GM10266 (cell line): Measurements from ENCODE around the gene GABRR2.
"Not testable (repeated sequence)": the region's sequence is repeated elsewhere in the genome, so short reads cannot be mapped to it uniquely, and the experiment has no call there.

Experiments
- DNase-seq: peaks from one replicate; pipeline ENCODE4 v3.0.0; 2012; ENCODE audit errors: extremely low spot score
- TF ChIP-seq, protein P1 (sequence below): IDR thresholded peaks from 2 replicates; pipeline ENCODE4 v1.5.1; 2012; ENCODE audit warnings: mild to moderate bottlenecking, low read depth; ENCODE audit not compliant: control insufficient read depth, insufficient read depth; ENCODE audit errors: missing control alignments

The GABRR2 gene

GRCh38 chr6:89237158-89237557, 77.9 kb downstream of the GABRR2 start:
- TF ChIP-seq, protein P1, sequence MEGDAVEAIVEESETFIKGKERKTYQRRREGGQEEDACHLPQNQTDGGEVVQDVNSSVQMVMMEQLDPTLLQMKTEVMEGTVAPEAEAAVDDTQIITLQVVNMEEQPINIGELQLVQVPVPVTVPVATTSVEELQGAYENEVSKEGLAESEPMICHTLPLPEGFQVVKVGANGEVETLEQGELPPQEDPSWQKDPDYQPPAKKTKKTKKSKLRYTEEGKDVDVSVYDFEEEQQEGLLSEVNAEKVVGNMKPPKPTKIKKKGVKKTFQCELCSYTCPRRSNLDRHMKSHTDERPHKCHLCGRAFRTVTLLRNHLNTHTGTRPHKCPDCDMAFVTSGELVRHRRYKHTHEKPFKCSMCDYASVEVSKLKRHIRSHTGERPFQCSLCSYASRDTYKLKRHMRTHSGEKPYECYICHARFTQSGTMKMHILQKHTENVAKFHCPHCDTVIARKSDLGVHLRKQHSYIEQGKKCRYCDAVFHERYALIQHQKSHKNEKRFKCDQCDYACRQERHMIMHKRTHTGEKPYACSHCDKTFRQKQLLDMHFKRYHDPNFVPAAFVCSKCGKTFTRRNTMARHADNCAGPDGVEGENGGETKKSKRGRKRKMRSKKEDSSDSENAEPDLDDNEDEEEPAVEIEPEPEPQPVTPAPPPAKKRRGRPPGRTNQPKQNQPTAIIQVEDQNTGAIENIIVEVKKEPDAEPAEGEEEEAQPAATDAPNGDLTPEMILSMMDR: no peak
- no peak for DNase-seq

- not testable (repeated sequence) for DNase-seq
Measured at GRCh38 chr6:89233605-89234004, 81.5 kb downstream of the GABRR2 start.

GRCh38 chr6:89222712-89223039, 92.4 kb downstream of the GABRR2 start:
- no peak for DNase-seq
- TF ChIP-seq, protein P1: no peak

DNA sequence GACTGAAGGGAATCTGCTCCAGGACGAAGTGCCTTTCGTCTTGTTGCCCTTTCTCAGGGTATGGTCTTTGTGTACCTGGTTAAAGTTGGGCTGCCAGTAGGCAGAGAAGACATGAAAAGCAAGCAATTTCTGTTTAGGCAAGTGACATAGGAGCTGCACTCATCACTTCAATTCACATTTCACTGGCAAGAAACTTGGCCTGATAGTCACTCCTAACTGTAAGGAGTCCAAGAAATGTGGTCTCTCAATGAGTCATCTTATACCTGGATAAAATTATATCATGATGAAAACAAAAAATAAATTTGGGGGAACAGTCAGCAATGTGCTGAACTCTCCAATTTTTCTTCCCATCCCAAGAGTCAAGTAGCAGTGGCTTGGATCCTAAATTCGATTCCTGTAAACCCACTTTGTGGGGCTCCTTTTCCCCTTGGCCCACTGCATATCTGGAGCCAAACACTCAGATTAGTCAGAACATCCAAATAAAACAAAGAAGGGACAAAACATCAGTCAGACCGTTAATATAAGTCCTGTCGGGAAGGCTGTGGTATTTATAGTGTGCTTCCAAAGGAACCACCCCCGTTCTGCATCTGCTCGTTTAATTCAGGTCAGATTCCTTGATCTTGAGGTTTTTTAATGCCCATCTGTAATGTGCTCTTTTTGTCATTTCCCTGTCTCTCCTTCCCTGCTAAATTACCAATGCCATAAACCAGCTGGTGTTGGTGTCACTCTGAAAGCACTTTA, 93.0 kb downstream of the GABRR2 start:
- no peak for DNase-seq
- TF ChIP-seq, protein P1: no peak

- TF ChIP-seq, protein P1: no peak
- DNase-seq: no peak
Measured at GRCh38 chr6:89221129-89221528, 94.0 kb downstream of the GABRR2 start.

- DNase-seq: no peak
- TF ChIP-seq, protein P1: no peak
Measured at GRCh38 chr6:89217299-89217910, 97.7 kb downstream of the GABRR2 start, which contains the start of gene GABRR1. Gene GABRR1, minus strand, starts transcription at chr6:89217358. Its CDS starts 36 bp downstream, at chr6:89217322.

DNA sequence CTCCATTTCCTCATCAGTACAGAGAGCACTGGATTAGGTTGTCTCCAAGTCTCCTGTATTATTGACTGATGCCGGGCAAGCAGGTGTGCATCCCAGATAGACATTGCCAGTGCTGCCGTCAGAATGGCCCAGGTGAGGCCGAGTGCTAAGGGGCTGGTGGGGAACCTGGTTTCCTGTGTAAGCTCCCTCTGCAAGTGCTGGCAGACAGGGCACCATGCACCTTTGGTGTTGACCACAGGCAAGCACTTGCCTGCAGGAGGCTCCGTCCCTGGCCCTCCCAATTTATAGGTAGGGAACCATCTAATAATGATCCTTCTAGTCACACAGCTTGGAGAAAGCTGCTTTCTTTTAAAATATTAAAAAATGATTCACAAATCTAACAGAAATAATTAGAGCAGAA, 98.7 kb downstream of the GABRR2 start:
- DNase-seq: no peak
- TF ChIP-seq, protein P1: no peak
